H1 (cell line): ENCODE measurements around the gene CHDH. TPM values are rescaled to one million over a fixed set of nuclear protein-coding genes. Genes with fewer than 3 reads are reported as not detected.

Experiments
- CEBPB ChIP-seq: IDR thresholded peaks from 2 replicates; pipeline ENCODE4 v1.6.1; 2012; ENCODE audit warnings: low read depth, low read length
- CREB1 ChIP-seq: IDR thresholded peaks from 2 replicates; pipeline ENCODE4 v1.6.1; 2012; ENCODE audit warnings: inconsistent platforms
- E2F6 ChIP-seq: IDR thresholded peaks from 2 replicates; pipeline ENCODE4 v1.6.1; 2012; ENCODE audit warnings: inconsistent platforms
- HDAC2 ChIP-seq, 2 experiments: fragments of 300-600 bp in 1 of 2; sonication (generic) in 1 of 2; IDR thresholded peaks; 2 replicates each; pipeline ENCODE4 v1.6.1; 2011 to 2012; ENCODE audit warnings: low read depth in 2 of 2, low read length in 2 of 2, mild to moderate bottlenecking in 2 of 2, moderate library complexity in 2 of 2, borderline replicate concordance in 1 of 2, inconsistent platforms in 1 of 2
- POLR2A ChIP-seq, 2 experiments: IDR thresholded peaks; 1 replicate in 1 of 2; 2 replicates in 1 of 2; pipeline ENCODE4 v1.6.1; 2011; ENCODE audit warnings: low read depth in 2 of 2, low read length in 2 of 2, mild to moderate bottlenecking in 2 of 2; ENCODE audit errors: control extremely low read depth in 1 of 2
- TAF7 ChIP-seq: optimal IDR thresholded peaks from 2 replicates; pipeline ENCODE3; 2011; ENCODE audit warnings: low read depth, mild to moderate bottlenecking, inconsistent platforms, low read length, moderate library complexity, borderline replicate concordance
- polyA plus RNA-seq, 7 experiments: library from polyadenylated mRNA; depleted of rRNA in 3 of 7; stranded (reverse) in 5 of 7; unstranded in 2 of 7; fragments of >200 nt in 5 of 7; fragments of 200-250 nt in 2 of 7; gene quantifications; 1 replicate in 5 of 7; 2 replicates in 1 of 7; 4 replicates in 1 of 7; pipeline versions ENCODE4 v1.2.1 to v1.2.3, GENCODE V29; 2011 to 2013; ENCODE audit warnings: missing spikeins in 2 of 7, mixed read lengths in 2 of 7
- total RNA-seq: library from RNA; stranded (reverse); fragmentation: NEBNext Ultra II Directional; extraction: Animal tissue kit (Norgen Biotek cat#: 25700); gene quantifications from 2 replicates; pipeline ENCODE4 v1.2.1, GENCODE V29; 2021
- TF ChIP-seq, protein P1 (sequence below): IDR thresholded peaks from 2 replicates; pipeline ENCODE4 v1.6.1; 2012; ENCODE audit warnings: inconsistent platforms

CHDH gene
- total and polyA plus RNA-seq, 2 of the 8 experiments (the other 6 are each of a cell fraction or from before 2014, with no cell fraction given): 4.9 to 10.3 TPM

- no peak for TF ChIP-seq E2F6
- TF ChIP-seq CREB1: no peak
- no peak for TF ChIP-seq HDAC2 (IDR thresholded peaks at IDR 0.05; ENCODE audit: borderline replicate concordance in 1 of 2, low read depth in 2 of 2, low read length in 2 of 2)
- no peak for TF ChIP-seq CEBPB
- TF ChIP-seq, protein P1, sequence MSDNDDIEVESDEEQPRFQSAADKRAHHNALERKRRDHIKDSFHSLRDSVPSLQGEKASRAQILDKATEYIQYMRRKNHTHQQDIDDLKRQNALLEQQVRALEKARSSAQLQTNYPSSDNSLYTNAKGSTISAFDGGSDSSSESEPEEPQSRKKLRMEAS: no peak
- no peak for TF ChIP-seq TAF7
- no peak for TF ChIP-seq POLR2A (IDR thresholded peaks at IDR 0.05; ENCODE audit: control extremely low read depth in 1 of 2, low read depth in 2 of 2, low read length in 2 of 2)
- TF ChIP-seq, all 59 proteins: peak for 0
These were observed 29.8 kb downstream of the CHDH start (continued) for GRCh38 chr3:53816425-53816824.
